Panc1 (cell line): ENCODE measurements around the gene FSHR. TPM values are rescaled to one million over a fixed set of nuclear protein-coding genes. Genes with fewer than 3 reads are reported as not detected.

Source experiments
- ATAC-seq: fragments of 200-7000 bp; cut with Tn5 transposase; 2 replicates; pipeline ENCODE4 v1.9.1; 2020; ENCODE audit warnings: mild to moderate bottlenecking, moderate library complexity
- BruUV-seq: library from RNA; stranded (reverse); fragments of 400-500 nt; replicated peaks from 2 replicates; lab custom pipeline; 2021; lab: Mats Ljungman, UMichigan
- CTCF ChIA-PET: fragments of 300-600 bp; sonication (Branson Sonifier 250); formaldehyde crosslinking; loops from one replicate; lab custom pipeline; 2022; ENCODE audit warnings: antibody characterized with exemption; lab: Charles Lee
- POLR2A ChIA-PET: fragments of 300-600 bp; sonication (Branson Sonifier 250); formaldehyde crosslinking; loops from one replicate; lab custom pipeline; 2022; ENCODE audit warnings: antibody characterized with exemption; lab: Charles Lee
- DNase-seq: peaks from one replicate; pipeline ENCODE4 v3.0.0-alpha.2; 2010; ENCODE audit warnings: low read depth, low spot score
- H3K27ac ChIP-seq: 2 replicates; pipeline ENCODE4 v1.5.1; 2011; ENCODE audit warnings: mild to moderate bottlenecking, low read length, inconsistent platforms
- H3K27me3 ChIP-seq: fragments of 200-500 bp; sonication (Bioruptor generic); 2 replicates; pipeline ENCODE4 v1.6.0; 2014; ENCODE audit warnings: low read length, inconsistent platforms; ENCODE audit not compliant: control insufficient read depth, insufficient read depth
- H3K36me3 ChIP-seq: fragments of 200-500 bp; sonication (Bioruptor generic); 2 replicates; pipeline ENCODE4 v1.5.1; 2014; ENCODE audit warnings: inconsistent platforms, mild to moderate bottlenecking, low read length, moderate library complexity; ENCODE audit not compliant: control insufficient read depth, insufficient read depth
- H3K4me1 ChIP-seq: 2 replicates; pipeline ENCODE4 v1.5.1; 2011; ENCODE audit warnings: inconsistent platforms, mild to moderate bottlenecking, low read length, moderate library complexity; ENCODE audit not compliant: control insufficient read depth, insufficient read depth
- H3K4me3 ChIP-seq, 2 experiments: 2 replicates each; pipeline ENCODE4 v1.5.1; 2011 to 2012; ENCODE audit warnings: low read depth in 2 of 2, low read length in 2 of 2, mild to moderate bottlenecking in 2 of 2, inconsistent platforms in 1 of 2, moderate library complexity in 1 of 2
- H3K9me3 ChIP-seq: fragments of 200-500 bp; sonication (Bioruptor generic); 2 replicates; pipeline ENCODE4 v1.5.1; 2014; ENCODE audit warnings: low read depth, mild to moderate bottlenecking, inconsistent platforms, low read length, moderate library complexity; ENCODE audit not compliant: control insufficient read depth, insufficient read depth
- CTCF ChIP-seq: fragments of 450-650 bp; IDR thresholded peaks from 2 replicates; pipeline ENCODE4 v1.5.1; 2017; ENCODE audit warnings: mild to moderate bottlenecking
- POLR2AphosphoS5 ChIP-seq: IDR thresholded peaks from 2 replicates; pipeline ENCODE4 v1.6.1; 2012; ENCODE audit warnings: mild to moderate bottlenecking, low read depth, low read length, moderate library complexity
- REST ChIP-seq, 2 experiments: IDR thresholded peaks; 2 replicates each; pipeline ENCODE4 v1.6.1; 2011 to 2012; ENCODE audit warnings: low read depth in 2 of 2, control low read depth in 1 of 2, low read length in 1 of 2, mild to moderate bottlenecking in 1 of 2, moderate library complexity in 1 of 2; ENCODE audit not compliant: insufficient read depth in 1 of 2
- SIN3A ChIP-seq: IDR thresholded peaks from 2 replicates; pipeline ENCODE4 v1.6.1; 2012; ENCODE audit warnings: low read depth, mild to moderate bottlenecking, low read length, moderate library complexity, borderline replicate concordance; ENCODE audit not compliant: insufficient read depth
- TCF7L2 ChIP-seq: IDR thresholded peaks from 2 replicates; pipeline ENCODE4 v1.6.1; 2011; ENCODE audit warnings: mild to moderate bottlenecking, low read depth, low read length, inconsistent platforms
- in situ Hi-C: cut with HindIII; loops from 2 replicates; pipeline ENCODE4 v1.10.0; 2016; ENCODE audit warnings: low sequenced_read_pairs, low pct_unique_long_range_greater_than_20kb
- intact Hi-C: fragments of 100-400 bp; cut with micrococcal nuclease; formaldehyde crosslinking; loops from one replicate; pipeline ENCODE4 v1.10.0; 2022; ENCODE audit not compliant: unreplicated experiment
- total RNA-seq: library from RNA; stranded (reverse); gene quantifications from one replicate; pipeline ENCODE4 v1.2.1, GENCODE V29; 2021; ENCODE audit not compliant: unreplicated experiment

Gene FSHR
- total RNA-seq, 1 experiment from 2014 or later = not detected

- no peaks in the 10 kb centered on the region for H3K4me1 ChIP-seq
- H3K27me3 ChIP-seq = no peaks in the 10 kb centered on the region
- ChIA-PET CTCF (no interaction called here), POLR2A (no interaction called here)
- no peak overlapping the region for H3K4me3 ChIP-seq
- no peak for ATAC-seq
- TF ChIP-seq POLR2AphosphoS5 = no peak
- no peak for TF ChIP-seq CTCF
- no peak for TF ChIP-seq TCF7L2
- no peak for TF ChIP-seq SIN3A
- no peak for TF ChIP-seq REST (IDR thresholded peaks at IDR 0.05; ENCODE audit: insufficient read depth in 1 of 2, low read depth in 2 of 2, low read length in 1 of 2)
- DNase-seq = no peak
- no peak overlapping the region for H3K27ac ChIP-seq
- H3K36me3 ChIP-seq = no peaks in the 10 kb centered on the region
- intact Hi-C loops = no loop called here
- H3K9me3 ChIP-seq = no peaks in the 10 kb centered on the region
- BruUV-seq = no TSS peak
- in situ Hi-C loops = no loop called here
Observed at GRCh38 chr2:49005261-49005660, 149.1 kb downstream of the FSHR start.

- no peak for DNase-seq
- no TSS peak for BruUV-seq
- no peak for TF ChIP-seq SIN3A
- TF ChIP-seq REST (IDR thresholded peaks at IDR 0.05; ENCODE audit: insufficient read depth in 1 of 2, low read depth in 2 of 2, low read length in 1 of 2) = no peak
- no peak for TF ChIP-seq POLR2AphosphoS5
- TF ChIP-seq TCF7L2 = no peak
- TF ChIP-seq CTCF = no peak
- no peak for ATAC-seq
- in situ Hi-C loops (no loop called here), intact Hi-C loops (no loop called here)
- H3K27me3 ChIP-seq = no peaks in the 10 kb centered on the region
- H3K4me1 ChIP-seq = no peaks in the 10 kb centered on the region
- ChIA-PET POLR2A (no interaction called here), CTCF (no interaction called here)
- no peak overlapping the region for H3K27ac ChIP-seq
- H3K4me3 ChIP-seq = no peak overlapping the region
- no peaks in the 10 kb centered on the region for H3K36me3 ChIP-seq
- H3K9me3 ChIP-seq = no peaks in the 10 kb centered on the region
Observed at GRCh38 chr2:49004036-49004626, 150.2 kb downstream of the FSHR start.
